Cardiac muscle cell (in vitro differentiated cells and primary cell): ENCODE measurements around the gene FALEC. TPM values are rescaled to one million over a fixed set of nuclear protein-coding genes. Genes with fewer than 3 reads are reported as not detected.
"Not testable (repeated sequence)": the region's sequence is repeated elsewhere in the genome, so short reads cannot be mapped to it uniquely, and the experiment has no call there.

Source experiments
- DNase-seq, 2 donors: peaks; one replicate each; pipeline versions ENCODE4 v3.0.0 to v3.0.0-alpha.2; 2010 to 2017; ENCODE audit warnings: low read depth in 1 of 2, low spot score in 1 of 2
- H3K27ac ChIP-seq: fragments of 200-600 bp; sonication (generic); 2 replicates; pipeline ENCODE4 v1.5.1; 2016
- H3K27me3 ChIP-seq: fragments of 200-600 bp; sonication (generic); 2 replicates; pipeline ENCODE4 v1.6.0; 2016; ENCODE audit warnings: control low read depth
- H3K36me3 ChIP-seq: fragments of 200-600 bp; sonication (generic); 2 replicates; pipeline ENCODE4 v1.5.1; 2016; ENCODE audit warnings: control low read depth
- H3K4me1 ChIP-seq: fragments of 200-600 bp; sonication (generic); 2 replicates; pipeline ENCODE4 v1.8.1; 2017; ENCODE audit warnings: low read depth, mild to moderate bottlenecking, mixed run types
- H3K4me3 ChIP-seq: fragments of 200-600 bp; sonication (generic); 2 replicates; pipeline ENCODE4 v1.5.1; 2016; ENCODE audit warnings: mild to moderate bottlenecking
- H3K9me3 ChIP-seq: fragments of 200-600 bp; sonication (generic); 2 replicates; pipeline ENCODE4 v1.5.1; 2017; ENCODE audit warnings: low read depth, mild to moderate bottlenecking, control low read depth
- CTCF ChIP-seq: IDR thresholded peaks from 2 replicates; pipeline ENCODE4 v1.5.1; 2012; ENCODE audit warnings: low read depth, mild to moderate bottlenecking, low read length
- polyA plus RNA-seq: library from polyadenylated mRNA; unstranded; fragments of >200 nt; fragmentation: Nextera tagmentation; extraction: Ambion mirVana; gene quantifications from 2 replicates; pipeline ENCODE4 v1.2.1, GENCODE V29; 2016
- total RNA-seq: library from RNA; depleted of rRNA; stranded (reverse); fragments of >200 nt; gene quantifications from 2 replicates; pipeline ENCODE4 v1.2.3, GENCODE V29; 2016

The FALEC gene
- total and polyA plus RNA-seq, 2 experiments from 2014 or later, result 3.9 to 4.7 TPM

- peak; percentile 69 to 93 for DNase-seq
- no peak for TF ChIP-seq CTCF
- H3K27ac ChIP-seq, result peak overlapping the region; percentile 99
- H3K9me3 ChIP-seq, result no peaks in the 10 kb centered on the region
- H3K4me1 ChIP-seq, result peaks cover 31% of the 10 kb centered on the region
- H3K36me3 ChIP-seq, result peaks cover 32% of the 10 kb centered on the region
- no peaks in the 10 kb centered on the region for H3K27me3 ChIP-seq
- peak overlapping the region; percentile 76 for H3K4me3 ChIP-seq
Measured at GRCh38 chr1:150578272-150579109, 62.9 kb downstream of the FALEC start.

GRCh38 chr1:150579110-150579944 lies 63.8 kb downstream of the FALEC start, which contains the start of gene MCL1:
Gene MCL1, minus strand, starts transcription at chr1:150579610. Its CDS starts 80 bp downstream, at chr1:150579530.
- H3K27ac ChIP-seq, result peak within 1 kb of the TSS; percentile 99
- no peak for TF ChIP-seq CTCF
- peaks cover 29% of the 10 kb centered on the region for H3K36me3 ChIP-seq

DNA sequence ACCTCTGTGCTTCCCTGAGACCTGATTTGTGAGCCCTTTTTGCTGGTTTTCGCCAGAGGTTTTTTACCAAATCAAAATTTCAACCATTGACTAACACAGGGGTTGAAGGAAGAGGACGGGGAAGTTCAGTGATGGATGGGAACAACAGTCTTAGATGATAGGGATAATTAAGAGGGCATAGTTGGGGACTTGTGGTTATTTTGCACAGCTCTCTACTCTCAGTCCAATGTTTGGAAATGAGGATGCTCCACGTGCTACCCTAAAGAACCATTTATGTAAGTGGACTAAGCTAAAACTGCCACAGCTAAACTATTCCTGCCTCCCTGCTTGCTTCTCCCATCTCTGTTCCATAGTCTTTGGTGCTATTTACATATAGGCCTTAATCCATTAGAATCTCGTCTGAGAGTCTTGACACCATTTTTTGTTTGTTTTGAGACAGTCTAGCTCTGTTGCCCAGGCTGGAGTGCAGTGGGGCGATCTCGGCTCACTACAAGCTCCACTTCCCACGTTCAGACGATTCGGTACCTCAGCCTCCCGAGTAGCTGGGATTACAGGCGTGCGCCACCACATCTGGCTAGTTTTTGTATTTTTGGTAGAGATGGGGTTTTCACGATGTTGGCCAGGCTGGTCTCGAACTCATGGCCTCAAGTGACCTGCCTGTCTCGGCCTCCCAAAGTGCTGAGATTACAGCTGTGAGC lies 64.5 kb downstream of the FALEC start:
- Histone ChIP-seq H3K36me3 (peaks cover 21% of the 10 kb centered on the region), H3K9me3 (no peaks in the 10 kb centered on the region), H3K4me1 (peaks cover 23% of the 10 kb centered on the region), H3K4me3 (peak overlapping the region; percentile 76), H3K27me3 (no peaks in the 10 kb centered on the region), H3K27ac (peak overlapping the region; percentile 99)
- TF ChIP-seq CTCF, result no peak
- no peak for DNase-seq

More at GRCh38 chr1:150579110-150579944, 63.8 kb downstream of the FALEC start, which contains the start of gene MCL1:
- Histone ChIP-seq H3K27me3 (no peaks in the 10 kb centered on the region), H3K9me3 (no peaks in the 10 kb centered on the region), H3K4me1 (peaks cover 30% of the 10 kb centered on the region), H3K4me3 (peak within 1 kb of the TSS; percentile 76)
- DNase-seq, result peak; percentile 97

GRCh38 chr1:150580966-150581365 lies 65.4 kb downstream of the FALEC start:
- H3K4me3 ChIP-seq, H3K27me3 ChIP-seq, DNase-seq, H3K27ac ChIP-seq, H3K9me3 ChIP-seq: not testable (repeated sequence)
- Histone ChIP-seq H3K36me3 (peaks cover 12% of the 10 kb centered on the region), H3K4me1 (peaks cover 14% of the 10 kb centered on the region)

GRCh38 chr1:150581437-150581836 lies 65.9 kb downstream of the FALEC start:
- not testable (repeated sequence) for H3K4me3 ChIP-seq, H3K4me1 ChIP-seq, H3K9me3 ChIP-seq, H3K27me3 ChIP-seq, H3K27ac ChIP-seq, DNase-seq, H3K36me3 ChIP-seq

GRCh38 chr1:150581962-150582361 lies 66.4 kb downstream of the FALEC start:
- H3K9me3 ChIP-seq, H3K27me3 ChIP-seq: not testable (repeated sequence)

More at GRCh38 chr1:150581962-150582361, 66.4 kb downstream of the FALEC start:
- not testable (repeated sequence) for DNase-seq, H3K36me3 ChIP-seq, H3K4me3 ChIP-seq, H3K4me1 ChIP-seq, H3K27ac ChIP-seq
